Naive thymus-derived CD4-positive, alpha-beta T cell (primary cell): ENCODE data around the gene DNAJB13. TPM values are rescaled to one million over a fixed set of nuclear protein-coding genes. Genes with fewer than 3 reads are reported as not detected.

Experiments used
- ATAC-seq: fragments of 150-1000 bp; cut with Tn5 transposase; 2 replicates; pipeline ENCODE4 v1.10.0; 2021; ENCODE audit warnings: mild to moderate bottlenecking, moderate library complexity
- CTCF ChIA-PET: fragments of 350-600 bp; sonication (Branson Sonifier 250); formaldehyde crosslinking; loops from one replicate; lab custom pipeline; 2021; ENCODE audit warnings: antibody characterized with exemption; lab: Charles Lee
- POLR2A ChIA-PET: fragments of 350-600 bp; sonication (Branson Sonifier 250); formaldehyde crosslinking; loops from one replicate; lab custom pipeline; 2021; ENCODE audit warnings: antibody characterized with exemption, inconsistent platforms; lab: Charles Lee
- DNase-seq, 9 donors: peaks; one replicate each; pipeline versions ENCODE4 v3.0.0 to v3.0.0-alpha.2; 2020 to 2022; ENCODE audit warnings: mixed read lengths in 1 of 9
- H3K27ac ChIP-seq: one replicate; pipeline ENCODE4 v1.7.0; 2013; ENCODE audit warnings: mild to moderate bottlenecking, low read depth, low read length, moderate library complexity
- H3K27me3 ChIP-seq, 2 donors: one replicate each; pipeline ENCODE4 v1.7.0; 2013; ENCODE audit warnings: low read length in 2 of 2, mild to moderate bottlenecking in 2 of 2, moderate library complexity in 2 of 2; ENCODE audit not compliant: control insufficient read depth in 2 of 2, insufficient read depth in 2 of 2
- H3K36me3 ChIP-seq, 3 experiments: 1 replicate in 2 of 3; 2 replicates in 1 of 3; pipeline ENCODE4 v1.7.0; 2013; ENCODE audit warnings: low read length in 3 of 3, mild to moderate bottlenecking in 3 of 3, moderate library complexity in 1 of 3; ENCODE audit not compliant: insufficient read depth in 3 of 3, control insufficient read depth in 2 of 3
- H3K4me1 ChIP-seq, 2 donors: one replicate each; pipeline ENCODE4 v1.7.0; 2013; ENCODE audit warnings: low read length in 2 of 2, mild to moderate bottlenecking in 2 of 2, moderate library complexity in 1 of 2; ENCODE audit not compliant: control insufficient read depth in 2 of 2, insufficient read depth in 2 of 2
- H3K4me3 ChIP-seq: 2 replicates; pipeline ENCODE4 v1.7.0; 2013; ENCODE audit warnings: mild to moderate bottlenecking, low read length
- H3K9me3 ChIP-seq, 3 experiments: 1 replicate in 2 of 3; 2 replicates in 1 of 3; pipeline ENCODE4 v1.7.0; 2013; ENCODE audit warnings: low read length in 3 of 3; ENCODE audit not compliant: control insufficient read depth in 2 of 3
- H3K27ac Mint-ChIP-seq, 9 donors: one replicate each; pipeline ENCODE4 v1.8.0; 2020 to 2022; ENCODE audit warnings: mixed read lengths in 9 of 9, mild to moderate bottlenecking in 8 of 9, moderate library complexity in 5 of 9, inconsistent platforms in 2 of 9
- H3K27me3 Mint-ChIP-seq, 5 donors: one replicate each; pipeline ENCODE4 v1.8.0; 2021 to 2022; ENCODE audit warnings: mixed read lengths in 5 of 5, mild to moderate bottlenecking in 1 of 5
- H3K36me3 Mint-ChIP-seq, 5 donors: one replicate each; pipeline ENCODE4 v1.8.0; 2020 to 2022; ENCODE audit warnings: mixed read lengths in 5 of 5, mild to moderate bottlenecking in 3 of 5, inconsistent platforms in 1 of 5
- H3K4me1 Mint-ChIP-seq, 7 donors: one replicate each; pipeline ENCODE4 v1.8.0; 2020 to 2022; ENCODE audit warnings: mixed read lengths in 7 of 7, mild to moderate bottlenecking in 3 of 7, inconsistent platforms in 1 of 7
- H3K4me3 Mint-ChIP-seq, 10 donors: one replicate each; pipeline ENCODE4 v1.8.0; 2020 to 2022; ENCODE audit warnings: mild to moderate bottlenecking in 10 of 10, mixed read lengths in 10 of 10, moderate library complexity in 6 of 10, inconsistent platforms in 2 of 10
- H3K9me3 Mint-ChIP-seq, 11 donors: one replicate each; pipeline ENCODE4 v1.8.0; 2020 to 2022; ENCODE audit warnings: mixed read lengths in 11 of 11, mild to moderate bottlenecking in 4 of 11, inconsistent platforms in 1 of 11, moderate library complexity in 1 of 11
- intact Hi-C, 2 donors: fragments of 100-400 bp; cut with micrococcal nuclease; formaldehyde crosslinking; loops; one replicate each; pipeline ENCODE4 v1.15.1; 2023
- polyA plus RNA-seq, 2 donors: library from polyadenylated mRNA; unstranded; fragments of 300-500 nt; fragmentation: Illumina TruSeq; gene quantifications; one replicate each; pipeline ENCODE4 v1.2.3, GENCODE V29; 2021
- total RNA-seq, 6 experiments: library from RNA in 5 of 6; stranded (reverse) in 5 of 6; gene quantifications; 1 replicate in 5 of 6; 2 replicates in 1 of 6; pipeline ENCODE4 v1.2.3 and lab custom pipeline; 2021 to 2026

Gene DNAJB13
- total and polyA plus RNA-seq, 7 experiments from 2014 or later = 0.19 to 0.73 (median 0.44) TPM; not detected in 1

GRCh38 chr11:74017631-74018030, 66.8 kb downstream of the DNAJB13 start:
- H3K4me3 Mint-ChIP-seq = no peak overlapping the region
- Histone ChIP-seq H3K4me3 (no peak overlapping the region), H3K4me1 (peaks cover 44 to 50% of the 10 kb centered on the region in 2 donors), H3K27me3 (no peaks in the 10 kb centered on the region), H3K27ac (no peak overlapping the region), H3K9me3 (no peaks in the 10 kb centered on the region), H3K36me3 (peaks cover 0 to 4% (median 0%) of the 10 kb centered on the region in 3 experiments)
- peak overlapping the region in 4 of 9 donors; percentile 34 to 78 (median 42) for H3K27ac Mint-ChIP-seq
- ChIA-PET CTCF (interaction anchor here (1.2 kb wide), 1 partner anchor 13 kb away, joined by 5 read pairs; no protein-coding TSS in a partner anchor), POLR2A (interaction anchor here (1.1 to 14.0 kb wide), 4 partner anchors 20 to 46 kb away, joined by 4 to 237 read pairs (median 88); partner anchors contain the start of gene UCP2)
- ATAC-seq (no peak), DNase-seq (no peak)
- H3K27me3 Mint-ChIP-seq = no peaks in the 10 kb centered on the region
- H3K4me1 Mint-ChIP-seq = peaks cover 18 to 55% (median 47%) of the 10 kb centered on the region in 7 donors
- peaks cover 0 to 3% (median 0%) of the 10 kb centered on the region in 11 donors for H3K9me3 Mint-ChIP-seq
- H3K36me3 Mint-ChIP-seq = peaks cover 4 to 26% (median 21%) of the 10 kb centered on the region in 5 donors
- intact Hi-C loops = no loop called here

GRCh38 chr11:74018331-74019005, 67.6 kb downstream of the DNAJB13 start:
- Histone ChIP-seq H3K36me3 (peaks cover 0 to 4% (median 0%) of the 10 kb centered on the region in 3 experiments), H3K27ac (no peak overlapping the region), H3K4me1 (peaks cover 36 to 42% of the 10 kb centered on the region in 2 donors), H3K27me3 (no peaks in the 10 kb centered on the region), H3K4me3 (no peak overlapping the region), H3K9me3 (no peaks in the 10 kb centered on the region)
- ATAC-seq (peak; percentile 73), DNase-seq (no peak)
- Mint-ChIP-seq H3K4me3 (peak overlapping the region in 1 of 10 donors; percentile 32), H3K4me1 (peaks cover 21 to 49% (median 44%) of the 10 kb centered on the region in 7 donors), H3K9me3 (peaks cover 0 to 3% (median 0%) of the 10 kb centered on the region in 11 donors), H3K27me3 (no peaks in the 10 kb centered on the region), H3K36me3 (peaks cover 6 to 33% (median 27%) of the 10 kb centered on the region in 5 donors), H3K27ac (peak overlapping the region in 5 of 9 donors; percentile 4 to 45 (median 28))
- CTCF ChIA-PET = interaction anchor here (0.6 to 1.2 kb wide), 4 partner anchors 8 to 119 kb away, joined by 3 to 5 read pairs (median 4); no protein-coding TSS in a partner anchor
- POLR2A ChIA-PET = interaction anchor here (0.6 to 14.0 kb wide), 7 partner anchors 7 to 53 kb away, joined by 3 to 237 read pairs (median 6); partner anchors contain the start of gene UCP2
- intact Hi-C loops = no loop called here

GRCh38 chr11:74019104-74019738, 68.4 kb downstream of the DNAJB13 start:
- no peaks in the 10 kb centered on the region for H3K27me3 ChIP-seq
- H3K4me3 ChIP-seq = no peak overlapping the region
- H3K9me3 Mint-ChIP-seq = peaks cover 0 to 3% (median 0%) of the 10 kb centered on the region in 11 donors
- no peaks in the 10 kb centered on the region for H3K27me3 Mint-ChIP-seq
- H3K36me3 ChIP-seq = peaks cover 0 to 4% (median 0%) of the 10 kb centered on the region in 3 experiments
- H3K36me3 Mint-ChIP-seq = peaks cover 12 to 36% (median 33%) of the 10 kb centered on the region in 5 donors
- ChIA-PET POLR2A (interaction anchor here (1.2 to 14.0 kb wide), 4 partner anchors 8 to 53 kb away, joined by 3 to 237 read pairs (median 90); partner anchors contain the start of gene UCP2), CTCF (interaction anchor here (0.6 to 1.2 kb wide), 4 partner anchors 9 to 118 kb away, joined by 3 to 5 read pairs (median 4); no protein-coding TSS in a partner anchor)
- no peak for ATAC-seq
- H3K4me1 Mint-ChIP-seq = peaks cover 27 to 48% (median 45%) of the 10 kb centered on the region in 7 donors
- intact Hi-C loops = no loop called here
- peak overlapping the region in 4 of 9 donors; percentile 33 to 59 (median 40) for H3K27ac Mint-ChIP-seq
- H3K9me3 ChIP-seq = no peaks in the 10 kb centered on the region
- no peak for DNase-seq
- H3K27ac ChIP-seq = no peak overlapping the region
- H3K4me3 Mint-ChIP-seq = peak overlapping the region in 1 of 10 donors; percentile 4
- H3K4me1 ChIP-seq = peaks cover 28 to 38% of the 10 kb centered on the region in 2 donors

GRCh38 chr11:74019860-74020259, 69.0 kb downstream of the DNAJB13 start:
- H3K4me3 Mint-ChIP-seq = peak overlapping the region in 2 of 10 donors; percentile 4 to 5

More at GRCh38 chr11:74019860-74020259, 69.0 kb downstream of the DNAJB13 start:
- Histone ChIP-seq H3K36me3 (peaks cover 0 to 4% (median 0%) of the 10 kb centered on the region in 3 experiments), H3K4me3 (no peak overlapping the region), H3K27me3 (no peaks in the 10 kb centered on the region), H3K27ac (no peak overlapping the region), H3K9me3 (no peaks in the 10 kb centered on the region), H3K4me1 (peaks cover 22 to 36% of the 10 kb centered on the region in 2 donors)
- ATAC-seq = peak; percentile 52
- CTCF ChIA-PET = interaction anchor here (0.7 to 1.2 kb wide), 4 partner anchors 7 to 30 kb away, joined by 3 to 5 read pairs (median 4); no protein-coding TSS in a partner anchor
- Mint-ChIP-seq H3K4me1 (peaks cover 25 to 43% (median 39%) of the 10 kb centered on the region in 7 donors), H3K27ac (peak overlapping the region in 4 of 9 donors; percentile 26 to 63 (median 32)), H3K9me3 (peaks cover 0 to 3% (median 0%) of the 10 kb centered on the region in 11 donors), H3K36me3 (peaks cover 12 to 38% (median 35%) of the 10 kb centered on the region in 5 donors), H3K27me3 (no peaks in the 10 kb centered on the region)
- peak in 1 of 9 donors; percentile 75 for DNase-seq
- POLR2A ChIA-PET = interaction anchor here (1.5 to 14.0 kb wide), 5 partner anchors 9 to 48 kb away, joined by 5 to 237 read pairs (median 8); partner anchors contain the start of gene UCP2
- intact Hi-C loops = loop anchor here in 1 of 2 donors (1.0 kb wide), 1 partner anchor 8 kb away; no protein-coding TSS in a partner anchor

Other genes starting within 250 kb of the DNAJB13 start
- gene RAB6A, start 190.0 kb upstream of the DNAJB13 start, total RNA-seq = 10 to 100 TPM; 54.9 to 94.5 (median 80.0) TPM
- 10 to 100 TPM; 71.6 to 93.6 TPM for gene RAB6A, start 190.0 kb upstream of the DNAJB13 start, polyA plus RNA-seq
- 10 to 100 TPM; 20.3 to 50.6 (median 25.5) TPM for gene MRPL48, start 163.2 kb upstream of the DNAJB13 start, total RNA-seq
- gene MRPL48, start 163.2 kb upstream of the DNAJB13 start, polyA plus RNA-seq = 10 to 100 TPM; 68.6 to 88.7 TPM
- 10 to 100 TPM; 29.1 to 75.0 (median 58.2) TPM for gene COA4, start 74.2 kb upstream of the DNAJB13 start, total RNA-seq
- 10 to 100 TPM; 56.2 to 64.8 TPM for gene COA4, start 74.2 kb upstream of the DNAJB13 start, polyA plus RNA-seq
- 10 to 100 TPM; 12.4 to 22.7 (median 20.3) TPM for gene PAAF1, start 74.0 kb upstream of the DNAJB13 start, total RNA-seq
- 10 to 100 TPM; 19.4 to 26.2 TPM for gene PAAF1, start 74.0 kb upstream of the DNAJB13 start, polyA plus RNA-seq
- 100 to 1,000 TPM; 365 to 949 (median 395) TPM for gene UCP2, start 31.8 kb downstream of the DNAJB13 start, total RNA-seq
- gene UCP2, start 31.8 kb downstream of the DNAJB13 start, polyA plus RNA-seq = 1,000 to 10,000 TPM; 1,221 to 1,411 TPM
- 10 to 100 TPM in 1 of 5 experiments, 1 to 10 TPM in 4; 3.8 to 10.5 (median 6.6) TPM for gene UCP3, start 58.1 kb downstream of the DNAJB13 start, total RNA-seq
- gene UCP3, start 58.1 kb downstream of the DNAJB13 start, polyA plus RNA-seq = under 1 TPM; 0.41 to 0.97 TPM
- gene C2CD3, start 220.0 kb downstream of the DNAJB13 start, total RNA-seq = 10 to 100 TPM; 33.1 to 42.5 (median 40.7) TPM
- 10 to 100 TPM in 1 of 2 donors, 1 to 10 TPM in 1; 8.0 to 12.4 TPM for gene C2CD3, start 220.0 kb downstream of the DNAJB13 start, polyA plus RNA-seq
- 10 to 100 TPM; 18.1 to 41.7 (median 20.2) TPM for gene PPME1, start 220.3 kb downstream of the DNAJB13 start, total RNA-seq
- gene PPME1, start 220.3 kb downstream of the DNAJB13 start, polyA plus RNA-seq = 10 to 100 TPM; 14.6 to 29.1 TPM